ENCODE data around the gene STX2.

Gene STX2

GRCh38 chr12:130875193-130875592, 36.1 kb upstream of the STX2 start:
- no peaks in the 10 kb centered on the region for H3K9me3 Mint-ChIP-seq
- peak overlapping the region; percentile 63 to 99 (median 90) for H3K4me3 Mint-ChIP-seq
- peaks cover 54% of the 10 kb centered on the region for H3K36me3 Mint-ChIP-seq (ENCODE audit: low read depth)
- H3K27me3 Mint-ChIP-seq (ENCODE audit: low read depth) = peaks cover 10% of the 10 kb centered on the region
- no peak overlapping the region for H3K27ac Mint-ChIP-seq
- peaks cover 35% of the 10 kb centered on the region for H3K4me1 Mint-ChIP-seq
- TF ChIP-seq CTCF (IDR thresholded peaks at IDR 0.05; ENCODE audit: unreplicated experiment in 3 of 3) = no peak

GRCh38 chr12:130874696-130875095, 35.6 kb upstream of the STX2 start:
- H3K4me3 Mint-ChIP-seq = peak overlapping the region; percentile 90 to 99 (median 97)
- no peak overlapping the region for H3K27ac Mint-ChIP-seq
- H3K9me3 Mint-ChIP-seq = no peaks in the 10 kb centered on the region
- H3K36me3 Mint-ChIP-seq (ENCODE audit: low read depth) = peaks cover 54% of the 10 kb centered on the region
- H3K27me3 Mint-ChIP-seq (ENCODE audit: low read depth) = peaks cover 5% of the 10 kb centered on the region
- H3K4me1 Mint-ChIP-seq = peaks cover 30% of the 10 kb centered on the region
- TF ChIP-seq CTCF (IDR thresholded peaks at IDR 0.05; ENCODE audit: unreplicated experiment in 3 of 3) = no peak

- Mint-ChIP-seq H3K9me3 (no peaks in the 10 kb centered on the region), H3K4me3 (peak overlapping the region; percentile 90 to 99 (median 97)), H3K27ac (peak overlapping the region in 1 of 3 experiments; percentile 3), H3K27me3 (ENCODE audit: low read depth) (no peaks in the 10 kb centered on the region), H3K4me1 (peaks cover 25% of the 10 kb centered on the region), H3K36me3 (ENCODE audit: low read depth) (peaks cover 54% of the 10 kb centered on the region)
- no peak for TF ChIP-seq CTCF (IDR thresholded peaks at IDR 0.05; ENCODE audit: unreplicated experiment in 3 of 3)
Observed at GRCh38 chr12:130873825-130874224, 34.8 kb upstream of the STX2 start.

GRCh38 chr12:130873106-130873795, 34.2 kb upstream of the STX2 start:
- Mint-ChIP-seq H3K4me3 (peak overlapping the region; percentile 90 to 99 (median 97)), H3K36me3 (ENCODE audit: low read depth) (peaks cover 54% of the 10 kb centered on the region), H3K27me3 (ENCODE audit: low read depth) (no peaks in the 10 kb centered on the region), H3K9me3 (no peaks in the 10 kb centered on the region), H3K4me1 (peaks cover 25% of the 10 kb centered on the region), H3K27ac (peak overlapping the region; percentile 83 to 94 (median 91))
- no peak for TF ChIP-seq CTCF (IDR thresholded peaks at IDR 0.05; ENCODE audit: unreplicated experiment in 3 of 3)

- Mint-ChIP-seq H3K4me1 (peaks cover 25% of the 10 kb centered on the region), H3K4me3 (peak overlapping the region; percentile 90 to 99 (median 97)), H3K36me3 (ENCODE audit: low read depth) (peaks cover 50% of the 10 kb centered on the region), H3K9me3 (no peaks in the 10 kb centered on the region), H3K27me3 (ENCODE audit: low read depth) (no peaks in the 10 kb centered on the region), H3K27ac (peak overlapping the region; percentile 83 to 94 (median 91))
- TF ChIP-seq CTCF (IDR thresholded peaks at IDR 0.05; ENCODE audit: unreplicated experiment in 3 of 3) = no peak
Observed at GRCh38 chr12:130872179-130873096, 33.4 kb upstream of the STX2 start.
